Measurements from ENCODE around the gene GAB2.

Gene GAB2

GRCh38 chr11:78427615-78428265 is 10.1 kb upstream of the GAB2 start:
- no peak for DNase-seq (ENCODE audit: low read depth)

- no peak for DNase-seq (ENCODE audit: low read depth)
Measured at GRCh38 chr11:78426845-78427244, 9.2 kb upstream of the GAB2 start.

- DNase-seq (ENCODE audit: low read depth), result no peak
Measured at GRCh38 chr11:78425399-78426070, 7.9 kb upstream of the GAB2 start.

GRCh38 chr11:78424334-78425270 is 7.0 kb upstream of the GAB2 start:
- no peak for DNase-seq (ENCODE audit: low read depth)

DNA sequence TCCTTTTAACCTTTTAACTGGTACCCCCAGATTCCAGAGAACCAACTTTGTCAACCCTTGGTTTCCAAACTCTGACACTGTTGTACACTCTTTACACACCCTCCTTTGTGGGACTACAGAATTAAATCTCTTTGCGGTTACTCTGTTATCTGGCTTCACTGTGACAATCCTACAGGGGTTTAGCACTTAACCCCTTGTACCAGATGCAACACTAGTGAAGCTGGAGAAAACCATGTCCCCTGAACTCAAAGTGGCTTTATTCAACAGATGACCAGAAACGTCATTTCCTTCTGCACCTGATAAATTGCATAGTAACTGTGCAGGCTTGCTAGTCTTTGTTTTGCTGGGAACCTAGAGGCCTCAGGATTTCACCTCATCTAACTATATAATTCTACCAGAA is 5.6 kb upstream of the GAB2 start:
- DNase-seq (ENCODE audit: low read depth), result no peak

DNA sequence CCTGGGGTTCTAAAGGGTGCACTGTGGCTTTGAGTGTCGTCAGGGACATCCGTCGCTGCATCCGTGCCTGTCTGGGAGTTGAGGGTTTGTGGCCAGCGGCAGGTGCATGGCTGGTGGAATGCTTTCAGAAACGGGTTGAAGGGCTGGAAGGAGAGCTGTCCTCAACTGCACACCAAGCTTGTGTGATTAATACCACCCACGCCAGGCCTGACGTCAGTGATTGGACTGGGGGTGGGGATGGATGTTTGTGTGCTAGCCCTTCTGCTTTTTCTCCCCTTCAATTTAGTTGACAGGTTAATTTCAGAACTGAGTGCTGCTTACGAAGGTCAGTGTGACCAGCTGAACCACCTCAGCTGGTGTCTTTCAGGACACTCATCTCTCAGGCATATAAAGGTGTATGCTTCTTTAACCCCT is 3.2 kb upstream of the GAB2 start:
- no peak for DNase-seq (ENCODE audit: low read depth)

- DNase-seq (ENCODE audit: low read depth), result peak; percentile 29
Measured at GRCh38 chr11:78420255-78420764, 2.7 kb upstream of the GAB2 start.

- no peak for DNase-seq (ENCODE audit: low read depth)
Measured at GRCh38 chr11:78419327-78419726, 1.7 kb upstream of the GAB2 start.

GRCh38 chr11:78418584-78419211 is 1.1 kb upstream of the GAB2 start:
- no peak for DNase-seq (ENCODE audit: low read depth)

- peak; percentile 59 for DNase-seq (ENCODE audit: low read depth)
Measured at GRCh38 chr11:78417888-78418583, 416 bp upstream of the GAB2 start.

GRCh38 chr11:78416285-78417174 is 1.1 kb downstream of the GAB2 start:
- DNase-seq (ENCODE audit: low read depth), result peak; percentile 64

DNA sequence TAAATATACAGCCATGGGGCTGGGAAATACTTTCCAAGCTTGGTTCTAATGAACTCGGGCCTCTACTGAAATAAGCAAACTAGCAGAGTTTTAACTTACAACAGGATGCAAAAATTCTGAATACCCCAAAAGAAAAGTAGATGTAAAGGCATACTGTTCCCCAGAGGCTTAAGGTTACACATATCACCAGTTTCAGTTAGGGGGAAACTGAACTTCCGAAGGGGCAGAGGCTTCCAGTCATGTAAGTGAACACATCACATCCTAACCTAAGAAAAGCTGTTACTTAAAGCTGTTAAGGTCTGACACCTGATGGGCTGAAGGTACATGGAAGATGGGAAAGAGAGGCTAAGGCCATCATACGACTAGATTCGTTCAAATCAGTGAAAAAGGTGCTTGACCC is 2.3 kb downstream of the GAB2 start:
- no peak for DNase-seq (ENCODE audit: low read depth)

- no peak for DNase-seq (ENCODE audit: low read depth)
Measured at GRCh38 chr11:78414321-78415051, 3.1 kb downstream of the GAB2 start.

- no peak for DNase-seq (ENCODE audit: low read depth)
Measured at GRCh38 chr11:78408619-78409018, 9.0 kb downstream of the GAB2 start.

- no peak for DNase-seq (ENCODE audit: low read depth)
Measured at GRCh38 chr11:78406568-78407196, 10.9 kb downstream of the GAB2 start.

DNA sequence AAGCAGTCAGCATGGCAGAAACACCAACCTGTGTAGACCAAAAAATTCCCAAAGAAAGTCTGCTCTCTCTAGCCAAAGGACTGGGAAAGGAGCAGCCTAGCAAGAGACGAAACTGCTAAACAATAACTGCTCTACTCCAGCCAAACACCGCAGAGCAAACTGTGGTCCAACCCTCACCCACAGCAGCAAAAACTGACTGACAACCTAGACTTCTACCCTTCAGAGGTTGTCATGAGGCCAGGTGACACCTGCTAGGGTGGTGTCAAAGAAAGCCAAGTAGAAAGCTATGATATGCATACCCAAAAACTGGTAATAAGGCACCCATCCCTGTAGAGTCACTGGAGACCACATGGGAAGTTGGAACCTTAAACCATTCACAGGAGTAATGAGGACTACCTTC is 11.8 kb downstream of the GAB2 start:
- no peak for DNase-seq (ENCODE audit: low read depth)

DNA sequence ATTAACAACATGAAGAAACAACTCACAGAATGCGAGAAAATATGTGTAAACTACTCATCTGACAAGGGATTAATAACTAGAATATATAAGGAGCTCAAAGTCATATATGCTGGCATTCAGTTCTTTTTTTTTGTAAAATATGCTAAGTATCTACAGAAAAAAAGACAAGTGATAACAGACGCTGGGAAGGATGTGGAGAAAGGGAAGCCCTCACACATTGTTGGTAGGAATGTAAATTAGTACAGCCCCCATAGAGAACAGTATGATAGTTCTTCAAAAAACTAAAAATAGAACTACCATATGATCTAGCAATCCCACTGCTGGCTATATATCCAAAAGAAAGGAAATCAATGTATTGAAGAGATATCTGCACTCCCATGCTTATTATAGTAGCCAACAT is 13.8 kb downstream of the GAB2 start:
- no peak for DNase-seq (ENCODE audit: low read depth)

DNA sequence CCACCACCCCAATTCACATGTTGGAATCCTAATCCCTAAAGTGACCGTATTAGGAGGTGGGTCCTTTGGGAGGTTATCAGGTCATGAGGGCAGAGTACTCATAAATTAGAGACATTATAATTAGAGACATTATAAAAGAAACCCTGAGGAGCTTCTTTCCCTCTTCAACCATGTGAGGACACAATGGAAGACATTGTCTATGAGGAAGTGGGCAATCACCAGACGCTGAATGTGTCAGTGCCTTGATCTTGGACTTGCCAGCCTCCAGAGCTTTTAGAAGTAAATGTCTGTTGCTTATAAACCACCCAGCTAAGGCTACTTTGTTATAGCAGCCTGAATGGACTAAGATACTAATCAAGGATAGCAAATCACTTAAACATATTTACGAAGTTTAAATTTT is 14.8 kb downstream of the GAB2 start:
- no peak for DNase-seq (ENCODE audit: low read depth)

DNA sequence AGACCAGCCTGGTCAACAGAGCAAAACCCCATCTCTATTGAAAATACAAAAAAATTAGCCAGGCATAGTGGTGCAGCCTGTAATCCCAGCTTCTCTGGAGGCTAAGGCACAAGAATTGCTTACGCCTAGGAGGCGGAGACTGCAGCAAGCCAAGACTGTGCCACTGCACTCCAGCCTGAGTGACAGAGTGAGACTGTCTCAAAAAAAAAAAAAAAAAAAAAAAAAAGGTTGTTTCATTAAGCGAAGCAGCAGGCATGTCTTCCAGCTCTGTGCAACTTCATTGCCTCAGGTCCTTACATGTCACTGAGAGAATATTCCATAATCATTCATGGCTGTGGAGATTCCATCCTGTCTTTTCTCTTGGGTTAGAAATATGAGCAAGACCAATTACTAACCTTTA is 16.9 kb downstream of the GAB2 start:
- DNase-seq (ENCODE audit: low read depth), result no peak

Data from T follicular helper cell (primary cell).